Endodermal cell (in vitro differentiated cells): Measurements from ENCODE around the gene LRIG1. TPM values are rescaled to one million over a fixed set of nuclear protein-coding genes. Genes with fewer than 3 reads are reported as not detected.

Source experiments
- DNase-seq: peaks from one replicate; pipeline ENCODE4 v3.0.0-alpha.2; 2017
- H3K27ac ChIP-seq: 2 replicates; pipeline ENCODE4 v1.5.1; 2013; ENCODE audit warnings: mild to moderate bottlenecking, low read depth, low read length, moderate library complexity
- H3K27me3 ChIP-seq: 2 replicates; pipeline ENCODE4 v1.6.1; 2013; ENCODE audit warnings: mild to moderate bottlenecking, low read length, moderate library complexity; ENCODE audit not compliant: insufficient read depth, control insufficient read depth, poor library complexity, severe bottlenecking
- H3K36me3 ChIP-seq: 2 replicates; pipeline ENCODE4 v1.7.0; 2013; ENCODE audit warnings: mild to moderate bottlenecking, low read length, moderate library complexity; ENCODE audit not compliant: control insufficient read depth, insufficient read depth
- H3K4me1 ChIP-seq: one replicate; pipeline ENCODE4 v1.7.0; 2013; ENCODE audit warnings: low read length; ENCODE audit not compliant: control insufficient read depth, insufficient read depth
- H3K4me3 ChIP-seq: 2 replicates; pipeline ENCODE4 v1.5.1; 2013; ENCODE audit warnings: mild to moderate bottlenecking, low read length, moderate library complexity
- H3K9ac ChIP-seq: 2 replicates; pipeline ENCODE4 v1.6.1; 2013; ENCODE audit warnings: mild to moderate bottlenecking, low read length, moderate library complexity; ENCODE audit not compliant: poor library complexity, severe bottlenecking; ENCODE audit errors: extremely low read depth
- H3K9me3 ChIP-seq: 2 replicates; pipeline ENCODE4 v1.6.1; 2013; ENCODE audit warnings: mild to moderate bottlenecking, low read length, moderate library complexity; ENCODE audit not compliant: control insufficient read depth
- H3K27ac Mint-ChIP-seq: 2 replicates; pipeline ENCODE4 v1.8.0; 2020; ENCODE audit warnings: mixed read lengths
- H3K27me3 Mint-ChIP-seq: 2 replicates; pipeline ENCODE4 v1.8.0; 2021; ENCODE audit warnings: mild to moderate bottlenecking, mixed read lengths; ENCODE audit not compliant: insufficient read depth
- H3K36me3 Mint-ChIP-seq: 2 replicates; pipeline ENCODE4 v1.8.0; 2020; ENCODE audit warnings: low read depth, mixed read lengths
- H3K4me1 Mint-ChIP-seq: 2 replicates; pipeline ENCODE4 v1.8.0; 2020; ENCODE audit warnings: mixed read lengths
- H3K4me3 Mint-ChIP-seq: 2 replicates; pipeline ENCODE4 v1.8.0; 2020; ENCODE audit warnings: mild to moderate bottlenecking, moderate library complexity, mixed read lengths
- H3K9me3 Mint-ChIP-seq: 2 replicates; pipeline ENCODE4 v1.8.0; 2020; ENCODE audit warnings: mild to moderate bottlenecking, mixed read lengths
- WGBS, 2 experiments: methylation state at CpG; one replicate each; pipeline versions ENCODE4 v1.1.5 to v1.1.7; 2013; ENCODE audit warnings: missing lambda C conversion rate in 2 of 2, mixed read lengths in 1 of 2; ENCODE audit not compliant: insufficient coverage in 1 of 2, insufficient read length in 1 of 2; 5-methylcytosine and 5-hydroxymethylcytosine counted together
- total RNA-seq, 2 donors: library from RNA; stranded (reverse); fragmentation: NEBNext Ultra II Directional in 1 of 2; extraction: Animal tissue kit (Norgen Biotek cat#: 25700) in 1 of 2; gene quantifications; 2 replicates in 1 of 2; 3 replicates in 1 of 2; pipeline ENCODE4 v1.2.1, GENCODE V29; 2021
- TF ChIP-seq, protein P1 (sequence below): fragments of 200-600 bp; sonication (generic); conservative IDR thresholded peaks from 2 replicates; pipeline ENCODE4 v1.5.0; 2021; ENCODE audit warnings: antibody characterized with exemption, mild to moderate bottlenecking

LRIG1 gene
- total RNA-seq, 2 donors from 2014 or later = 37.5 to 42.3 TPM

DNA sequence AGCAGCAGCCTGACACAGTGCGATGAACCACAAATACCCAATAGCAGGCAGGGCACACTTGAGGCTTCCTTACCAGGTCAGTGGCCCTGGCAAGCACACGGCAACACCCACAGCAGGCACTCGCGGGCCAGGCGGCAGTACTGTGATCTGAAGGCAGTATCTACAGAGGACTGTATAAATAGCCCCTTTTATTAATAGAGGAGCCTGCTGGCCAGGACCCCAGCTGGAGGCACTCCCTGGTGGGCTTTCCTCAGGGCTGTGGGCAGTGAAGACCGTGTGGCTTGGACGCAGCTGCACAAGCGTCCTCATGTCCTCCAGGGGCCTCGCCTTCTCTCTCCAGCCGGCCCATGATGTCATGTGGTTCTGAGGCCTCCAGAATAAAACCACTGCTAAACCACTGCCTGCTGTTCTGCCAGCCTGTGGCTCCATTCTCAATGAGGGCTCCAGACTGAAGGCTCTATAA, 44.1 kb downstream of the LRIG1 start:
- Mint-ChIP-seq H3K27ac (peak overlapping the region; percentile 48), H3K4me3 (no peak overlapping the region), H3K4me1 (peaks cover 30% of the 10 kb centered on the region), H3K27me3 (no peaks in the 10 kb centered on the region), H3K9me3 (no peaks in the 10 kb centered on the region), H3K36me3 (peaks cover 49% of the 10 kb centered on the region)
- H3K4me3 ChIP-seq = no peak overlapping the region
- H3K27me3 ChIP-seq = no peaks in the 10 kb centered on the region
- TF ChIP-seq, protein P1, sequence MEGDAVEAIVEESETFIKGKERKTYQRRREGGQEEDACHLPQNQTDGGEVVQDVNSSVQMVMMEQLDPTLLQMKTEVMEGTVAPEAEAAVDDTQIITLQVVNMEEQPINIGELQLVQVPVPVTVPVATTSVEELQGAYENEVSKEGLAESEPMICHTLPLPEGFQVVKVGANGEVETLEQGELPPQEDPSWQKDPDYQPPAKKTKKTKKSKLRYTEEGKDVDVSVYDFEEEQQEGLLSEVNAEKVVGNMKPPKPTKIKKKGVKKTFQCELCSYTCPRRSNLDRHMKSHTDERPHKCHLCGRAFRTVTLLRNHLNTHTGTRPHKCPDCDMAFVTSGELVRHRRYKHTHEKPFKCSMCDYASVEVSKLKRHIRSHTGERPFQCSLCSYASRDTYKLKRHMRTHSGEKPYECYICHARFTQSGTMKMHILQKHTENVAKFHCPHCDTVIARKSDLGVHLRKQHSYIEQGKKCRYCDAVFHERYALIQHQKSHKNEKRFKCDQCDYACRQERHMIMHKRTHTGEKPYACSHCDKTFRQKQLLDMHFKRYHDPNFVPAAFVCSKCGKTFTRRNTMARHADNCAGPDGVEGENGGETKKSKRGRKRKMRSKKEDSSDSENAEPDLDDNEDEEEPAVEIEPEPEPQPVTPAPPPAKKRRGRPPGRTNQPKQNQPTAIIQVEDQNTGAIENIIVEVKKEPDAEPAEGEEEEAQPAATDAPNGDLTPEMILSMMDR = no peak
- no peak overlapping the region for H3K9ac ChIP-seq
- H3K4me1 ChIP-seq = peaks cover 27% of the 10 kb centered on the region
- no peak for DNase-seq
- no peaks in the 10 kb centered on the region for H3K9me3 ChIP-seq
- peak overlapping the region; percentile 77 for H3K27ac ChIP-seq
- 88 to 93% methylated on average over 5 to 10 of the region's 10 CpGs for WGBS, 2 experiments
- H3K36me3 ChIP-seq = peaks cover 79% of the 10 kb centered on the region

DNA sequence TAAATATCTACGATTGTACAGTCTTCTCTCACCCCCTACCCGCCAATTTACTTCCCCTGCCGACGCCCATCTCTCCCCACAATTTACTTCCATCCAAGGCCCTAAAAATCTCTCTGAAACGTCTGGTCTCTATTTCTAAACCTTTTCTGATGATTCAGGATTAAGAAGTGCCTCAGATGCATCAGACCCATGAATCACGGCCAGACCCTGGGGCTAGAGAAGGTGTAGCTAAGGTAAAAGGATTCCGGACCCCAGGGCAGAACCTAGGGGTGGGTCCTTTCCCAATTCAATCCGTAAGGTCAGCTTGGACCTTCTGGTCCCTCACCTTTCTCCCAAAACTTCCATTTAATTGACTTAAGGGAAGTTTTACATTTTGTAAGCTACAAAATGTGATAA, 46.4 kb downstream of the LRIG1 start:
- H3K4me3 ChIP-seq = no peak overlapping the region
- peaks cover 50% of the 10 kb centered on the region for H3K4me1 Mint-ChIP-seq
- no peaks in the 10 kb centered on the region for H3K27me3 ChIP-seq
- TF ChIP-seq, protein P1 = no peak
- H3K27ac ChIP-seq = peak overlapping the region; percentile 33
- WGBS, 2 experiments = 93 to 100% methylated on average over 5 to 7 of the region's 8 CpGs
- H3K9ac ChIP-seq = no peak overlapping the region
- H3K4me1 ChIP-seq = peaks cover 29% of the 10 kb centered on the region
- DNase-seq = no peak
- no peak overlapping the region for H3K4me3 Mint-ChIP-seq
- peaks cover 79% of the 10 kb centered on the region for H3K36me3 ChIP-seq
- no peaks in the 10 kb centered on the region for H3K27me3 Mint-ChIP-seq
- no peak overlapping the region for H3K27ac Mint-ChIP-seq
- peaks cover 38% of the 10 kb centered on the region for H3K36me3 Mint-ChIP-seq
- H3K9me3 ChIP-seq = no peaks in the 10 kb centered on the region
- H3K9me3 Mint-ChIP-seq = no peaks in the 10 kb centered on the region

DNA sequence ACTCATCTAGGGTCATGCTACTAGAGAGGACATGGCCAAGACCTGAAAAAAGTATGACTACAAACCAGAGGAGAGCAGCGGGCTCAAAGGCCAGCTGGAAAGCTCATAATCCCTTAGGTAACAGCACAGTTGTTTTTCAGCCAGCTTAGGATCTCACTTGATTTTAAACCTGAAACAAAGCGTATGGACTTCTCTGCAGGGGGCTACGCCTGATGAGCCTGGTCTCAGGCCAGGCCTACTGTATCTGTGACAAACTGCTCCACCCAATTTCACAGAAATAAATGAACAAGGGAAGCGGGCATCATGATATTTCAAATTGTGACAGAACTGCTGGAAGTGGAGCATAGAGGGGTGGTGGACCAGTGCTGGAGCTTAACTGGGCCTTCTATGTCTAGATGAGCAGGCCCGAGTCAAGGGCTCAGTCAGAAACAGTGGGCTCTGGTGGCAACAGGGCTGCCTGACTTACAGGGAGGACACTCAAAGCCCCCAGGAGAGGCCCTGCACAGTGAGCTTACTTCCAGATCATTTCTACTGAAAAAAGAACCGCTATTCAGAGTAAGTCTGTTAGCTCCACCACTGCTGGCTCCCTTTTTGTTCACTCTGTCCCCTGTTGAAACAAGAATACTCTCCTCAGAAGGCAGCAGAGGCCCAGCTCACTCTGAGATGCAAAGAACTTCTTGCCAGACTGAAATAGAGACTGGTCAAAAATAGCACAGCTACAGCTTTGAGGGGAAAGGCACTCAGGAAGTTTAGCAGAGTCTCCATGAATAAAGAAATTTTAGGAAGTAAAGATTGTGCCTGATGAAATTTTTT, 47.0 kb downstream of the LRIG1 start:
- no peaks in the 10 kb centered on the region for H3K27me3 ChIP-seq
- Mint-ChIP-seq H3K36me3 (peaks cover 35% of the 10 kb centered on the region), H3K27ac (peak overlapping the region; percentile 90), H3K4me3 (peak overlapping the region; percentile 6), H3K4me1 (peaks cover 50% of the 10 kb centered on the region), H3K9me3 (no peaks in the 10 kb centered on the region), H3K27me3 (no peaks in the 10 kb centered on the region)
- H3K36me3 ChIP-seq = peaks cover 78% of the 10 kb centered on the region
- H3K9ac ChIP-seq = peak overlapping the region; percentile 17
- WGBS, 2 experiments = 59 to 75% methylated on average over 6 of the region's 6 CpGs
- H3K4me3 ChIP-seq = peak overlapping the region; percentile 48
- TF ChIP-seq, protein P1 = no peak
- H3K9me3 ChIP-seq = no peaks in the 10 kb centered on the region
- peaks cover 29% of the 10 kb centered on the region for H3K4me1 ChIP-seq
- DNase-seq = peak; percentile 70
- H3K27ac ChIP-seq = peak overlapping the region; percentile 33
